ENCODE measurements around the gene BMP2. TPM values are rescaled to one million over a fixed set of nuclear protein-coding genes. Genes with fewer than 3 reads are reported as not detected.

BMP2 gene
- total RNA-seq, 4 donors from 2014 or later: 16.7 to 109 (median 48.4) TPM

- Histone ChIP-seq H3K36me3 (no peaks in the 10 kb centered on the region), H3K4me1 (no peaks in the 10 kb centered on the region), H3K9me3 (no peaks in the 10 kb centered on the region), H3K4me3 (no peak overlapping the region), H3K27ac (no peak overlapping the region), H3K27me3 (no peaks in the 10 kb centered on the region)
- TF ChIP-seq POLR2A (IDR thresholded peaks at IDR 0.05) (no peak), CTCF (IDR thresholded peaks at IDR 0.05) (no peak), EP300 (IDR thresholded peaks at IDR 0.05; ENCODE audit: low read depth) (no peak), POLR2AphosphoS5 (IDR thresholded peaks at IDR 0.05) (no peak)
- in situ Hi-C loops (cut with MboI; ENCODE audit: low pct_ligation_motif_present in 1 of 4, low pct_unique_long_range_greater_than_20kb in 1 of 4, low sequenced_read_pairs in 3 of 4): loop anchor here in 2 of 4 donors (25.0 kb wide), 2 partner anchors 92 to 108 kb away; no protein-coding TSS in a partner anchor
- WGBS, 2 donors (ENCODE audit: low coverage in 1 of 2): 85 to 94% methylated on average over 4 of the region's 4 CpGs
- intact Hi-C loops (cut with DNase I; ENCODE audit: low total_unique reads): no loop called here
- no peak for DNase-seq
Measured at GRCh38 chr20:6744805-6745204, 22.7 kb upstream of the BMP2 start.

- no peak overlapping the region for H3K4me3 ChIP-seq
- H3K27me3 ChIP-seq: no peaks in the 10 kb centered on the region
- H3K9me3 ChIP-seq: no peaks in the 10 kb centered on the region
- in situ Hi-C loops (cut with MboI; ENCODE audit: low pct_ligation_motif_present in 1 of 4, low pct_unique_long_range_greater_than_20kb in 1 of 4, low sequenced_read_pairs in 3 of 4) (loop anchor here in 2 of 4 donors (25.0 kb wide), 2 partner anchors 90 to 110 kb away; no protein-coding TSS in a partner anchor), intact Hi-C loops (cut with DNase I; ENCODE audit: low total_unique reads) (no loop called here)
- no peak overlapping the region for H3K27ac ChIP-seq
- DNase-seq: no peak
- H3K4me1 ChIP-seq: no peaks in the 10 kb centered on the region
- WGBS, 2 donors (ENCODE audit: low coverage in 1 of 2): 72 to 76% methylated on average over 5 to 6 of the region's 6 CpGs
- no peaks in the 10 kb centered on the region for H3K36me3 ChIP-seq
- TF ChIP-seq POLR2AphosphoS5 (IDR thresholded peaks at IDR 0.05): no peak
- no peak for TF ChIP-seq EP300 (IDR thresholded peaks at IDR 0.05; ENCODE audit: low read depth)
- TF ChIP-seq POLR2A (IDR thresholded peaks at IDR 0.05): no peak
- TF ChIP-seq CTCF (IDR thresholded peaks at IDR 0.05): no peak
Measured at GRCh38 chr20:6746901-6747609, 20.4 kb upstream of the BMP2 start.

GRCh38 chr20:6750438-6750837 lies 17.0 kb upstream of the BMP2 start:
- Histone ChIP-seq H3K4me3 (no peak overlapping the region), H3K27me3 (no peaks in the 10 kb centered on the region), H3K9me3 (no peaks in the 10 kb centered on the region), H3K27ac (no peak overlapping the region), H3K4me1 (no peaks in the 10 kb centered on the region), H3K36me3 (no peaks in the 10 kb centered on the region)
- in situ Hi-C loops (cut with MboI; ENCODE audit: low pct_ligation_motif_present in 1 of 4, low pct_unique_long_range_greater_than_20kb in 1 of 4, low sequenced_read_pairs in 3 of 4) (loop anchor here in 2 of 4 donors (25.0 kb wide), 1 partner anchor 537 kb away; no protein-coding TSS in a partner anchor), intact Hi-C loops (cut with DNase I; ENCODE audit: low total_unique reads) (no loop called here)
- no peak for DNase-seq
- TF ChIP-seq POLR2AphosphoS5 (IDR thresholded peaks at IDR 0.05): no peak
- no peak for TF ChIP-seq CTCF (IDR thresholded peaks at IDR 0.05)
- no peak for TF ChIP-seq EP300 (IDR thresholded peaks at IDR 0.05; ENCODE audit: low read depth)
- no peak for TF ChIP-seq POLR2A (IDR thresholded peaks at IDR 0.05)

- Histone ChIP-seq H3K9me3 (no peaks in the 10 kb centered on the region), H3K4me1 (no peaks in the 10 kb centered on the region), H3K27ac (no peak overlapping the region), H3K4me3 (no peak overlapping the region), H3K27me3 (no peaks in the 10 kb centered on the region), H3K36me3 (no peaks in the 10 kb centered on the region)
- intact Hi-C loops (cut with DNase I; ENCODE audit: low total_unique reads): no loop called here
- DNase-seq: no peak
- TF ChIP-seq POLR2AphosphoS5 (IDR thresholded peaks at IDR 0.05): no peak
- no peak for TF ChIP-seq CTCF (IDR thresholded peaks at IDR 0.05)
- TF ChIP-seq POLR2A (IDR thresholded peaks at IDR 0.05): no peak
- no peak for TF ChIP-seq EP300 (IDR thresholded peaks at IDR 0.05; ENCODE audit: low read depth)
- 37 to 40% methylated on average over 4 of the region's 4 CpGs for WGBS, 2 donors (ENCODE audit: low coverage in 1 of 2)
- in situ Hi-C loops (cut with MboI; ENCODE audit: low pct_ligation_motif_present in 1 of 4, low pct_unique_long_range_greater_than_20kb in 1 of 4, low sequenced_read_pairs in 3 of 4): loop anchor here in 2 of 4 donors (25.0 kb wide), 1 partner anchor 530 kb away; no protein-coding TSS in a partner anchor
Measured at GRCh38 chr20:6756693-6757595, 10.5 kb upstream of the BMP2 start.

Measured in transverse colon (tissue), 4 donors.